ENCODE data around the gene DUSP2. TPM values are rescaled to one million over a fixed set of nuclear protein-coding genes. Genes with fewer than 3 reads are reported as not detected.

The DUSP2 gene
- total and polyA plus RNA-seq, 10 of the 15 experiments (the other 5 are each of a cell fraction or from before 2014, with no cell fraction given), result 9.7 to 212 (median 57.2) TPM

- TF ChIP-seq SMC3 (IDR thresholded peaks at IDR 0.05; ENCODE audit: borderline replicate concordance, low read length) (no peak; the same call in 1 of the 2 replicates), IKZF1 (conservative IDR thresholded peaks at IDR 0.05) (peak; percentile 35), ZBED1 (IDR thresholded peaks at IDR 0.05; ENCODE audit: borderline replicate concordance) (0 out of 2 replicates have a peak, but pooled peaks have one; percentile 35), ZNF687 (IDR thresholded peaks at IDR 0.05) (no peak; the same call in 1 of the 2 replicates), TARDBP (IDR thresholded peaks at IDR 0.05; ENCODE audit: borderline replicate concordance) (no peak), MYC (IDR thresholded peaks at IDR 0.05; ENCODE audit: insufficient read depth, insufficient read length, insufficient replicate concordance, low read length, severe bottlenecking) (no peak), TCF3 (IDR thresholded peaks at IDR 0.05; ENCODE audit: borderline replicate concordance, insufficient read depth, low read depth, low read length) (no peak), ZZZ3 (IDR thresholded peaks at IDR 0.05; ENCODE audit: control insufficient read depth, insufficient read length, low read depth) (no peak), RUNX3 (IDR thresholded peaks at IDR 0.05; ENCODE audit: low read length) (no peak), HDGF (IDR thresholded peaks at IDR 0.05) (peak; percentile 83), IRF4 (IDR thresholded peaks at IDR 0.05; ENCODE audit: low read depth, low read length) (0 out of 2 replicates have a peak, but pooled peaks have one; percentile 13), SUPT20H (IDR thresholded peaks at IDR 0.05; ENCODE audit: borderline replicate concordance, control insufficient read depth, low read depth, low read length) (no peak), EGR1 (IDR thresholded peaks at IDR 0.05; ENCODE audit: borderline replicate concordance in 1 of 2, low read depth in 2 of 2, low read length in 2 of 2) (no peak), NR2C1 (IDR thresholded peaks at IDR 0.05) (no peak), ATF7 (IDR thresholded peaks at IDR 0.05; ENCODE audit: low read depth) (peak; percentile 56), SKIL (IDR thresholded peaks at IDR 0.05; ENCODE audit: low read depth, poor library complexity, severe bottlenecking) (peak; percentile 18), SIN3A (IDR thresholded peaks at IDR 0.05; ENCODE audit: low read depth, low read length) (no peak), SIX5 (IDR thresholded peaks at IDR 0.05; ENCODE audit: low read depth, low read length, severe bottlenecking) (no peak), FOXM1 (IDR thresholded peaks at IDR 0.05; ENCODE audit: low read depth, low read length) (no peak), JUND (IDR thresholded peaks at IDR 0.05; ENCODE audit: low read depth, low read length) (no peak), HDAC2 (IDR thresholded peaks at IDR 0.05) (no peak), PML (IDR thresholded peaks at IDR 0.05; ENCODE audit: low read length) (no peak)
These were observed 11.8 kb upstream of the DUSP2 start (continued) for GRCh38 chr2:96156926-96157648.

Data from GM12878 (cell line).